Activated naive CD4-positive, alpha-beta T cell treated with Interleukin-2 at 50 U/mL for 16 hours (primary cell): ENCODE results near the gene IKZF3.
"Not testable (repeated sequence)": the region's sequence is repeated elsewhere in the genome, so short reads cannot be mapped to it uniquely, and the experiment has no call there.

Source experiments
- DNase-seq: peaks from one replicate; pipeline ENCODE4 v3.0.0-alpha.2; 2020

IKZF3 gene

DNA sequence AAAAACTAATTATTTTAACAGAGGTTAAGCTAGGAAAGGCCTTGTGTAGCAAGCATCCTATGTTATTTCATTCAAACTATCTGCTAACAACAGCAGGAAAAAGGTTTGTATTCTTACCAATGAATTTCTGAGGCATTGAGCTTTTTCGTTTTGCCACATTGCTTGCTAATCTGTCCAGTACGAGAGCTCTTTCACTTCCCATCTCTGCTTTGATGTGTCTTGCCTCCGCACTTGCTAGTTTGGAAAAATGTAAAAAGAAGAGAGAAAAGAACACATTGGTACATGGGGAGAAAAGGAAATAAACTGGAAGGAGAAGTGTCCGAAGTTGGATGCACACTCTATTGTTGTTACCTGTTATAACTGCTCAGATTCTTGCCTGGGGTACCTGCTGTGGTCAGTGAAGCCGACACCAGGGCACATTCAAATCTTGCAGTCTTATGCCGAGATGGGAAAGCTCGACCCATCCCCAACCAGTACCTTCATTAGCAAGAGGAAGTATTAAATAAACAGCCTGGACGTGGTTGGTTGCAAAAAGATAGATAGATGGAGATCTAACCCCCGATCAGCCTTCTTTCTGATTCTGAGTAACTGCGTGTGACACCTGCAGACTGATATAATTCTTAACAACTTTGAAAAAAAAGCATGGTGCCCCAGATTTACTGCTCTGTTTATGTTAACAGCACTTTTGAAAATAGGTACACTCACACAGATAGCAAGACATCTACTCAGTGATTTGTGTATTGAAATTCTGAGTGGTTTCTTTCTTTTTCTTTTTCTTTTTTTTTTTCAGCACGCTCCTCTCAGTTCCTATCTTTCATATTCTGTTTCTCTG, 86.4 kb downstream of the IKZF3 start:
- DNase-seq = no peak

DNA sequence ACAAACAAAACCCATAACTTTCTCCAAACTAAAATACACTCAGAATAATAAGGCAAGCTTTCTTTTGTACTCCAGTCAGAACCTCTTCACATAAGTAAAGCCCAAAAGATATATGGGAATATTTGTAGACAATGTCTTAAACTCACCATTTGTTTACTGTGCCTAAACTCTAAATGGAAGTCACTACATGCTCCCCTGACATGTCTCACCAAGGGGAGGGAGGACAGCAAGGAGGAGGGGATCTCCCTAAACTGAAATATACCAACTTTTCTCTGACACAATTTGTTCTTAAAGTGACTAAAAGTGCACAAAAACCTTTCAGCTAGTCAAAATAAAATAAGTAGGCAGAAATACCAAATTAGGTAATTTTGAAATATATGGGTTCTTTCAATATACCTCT, 87.9 kb downstream of the IKZF3 start:
- DNase-seq = no peak

GRCh38 chr17:39775031-39775430, 89.1 kb downstream of the IKZF3 start:
- DNase-seq = no peak

GRCh38 chr17:39774047-39774446, 90.1 kb downstream of the IKZF3 start:
- no peak for DNase-seq

- no peak for DNase-seq
Observed at GRCh38 chr17:39772987-39773934, 90.9 kb downstream of the IKZF3 start.

- no peak for DNase-seq
Observed at GRCh38 chr17:39772415-39772814, 91.7 kb downstream of the IKZF3 start.

DNA sequence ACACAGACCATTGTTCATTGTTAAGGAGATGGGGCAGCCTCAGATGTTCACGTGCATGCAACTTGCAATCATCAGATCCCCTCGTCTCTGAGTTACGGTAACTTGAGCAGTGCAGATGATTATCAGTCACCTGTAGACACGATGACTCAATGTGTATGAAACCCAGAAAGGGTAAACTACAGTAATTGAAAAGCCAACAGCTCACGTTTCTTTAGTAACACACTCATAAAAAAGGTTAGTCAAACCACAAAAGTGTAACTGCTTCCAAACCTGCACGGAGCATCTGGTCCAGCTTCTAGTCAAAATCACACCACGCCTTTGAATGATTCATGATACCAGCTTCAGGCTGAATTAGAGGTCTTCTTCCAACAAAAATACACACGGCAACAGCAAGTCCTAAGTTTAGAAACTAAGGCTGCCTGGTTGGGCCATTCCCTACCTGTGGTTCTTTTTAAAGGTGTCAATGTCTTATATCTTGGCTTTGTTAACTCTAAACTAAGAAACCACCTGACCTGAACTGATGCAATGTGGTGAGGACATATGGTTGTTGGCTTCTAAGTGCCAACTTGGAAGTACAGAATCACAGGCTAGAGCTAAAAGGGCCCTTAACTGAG, 94.0 kb downstream of the IKZF3 start:
- peak; percentile 69 for DNase-seq

- DNase-seq = no peak
Observed at GRCh38 chr17:39767147-39767546, 97.0 kb downstream of the IKZF3 start.

DNA sequence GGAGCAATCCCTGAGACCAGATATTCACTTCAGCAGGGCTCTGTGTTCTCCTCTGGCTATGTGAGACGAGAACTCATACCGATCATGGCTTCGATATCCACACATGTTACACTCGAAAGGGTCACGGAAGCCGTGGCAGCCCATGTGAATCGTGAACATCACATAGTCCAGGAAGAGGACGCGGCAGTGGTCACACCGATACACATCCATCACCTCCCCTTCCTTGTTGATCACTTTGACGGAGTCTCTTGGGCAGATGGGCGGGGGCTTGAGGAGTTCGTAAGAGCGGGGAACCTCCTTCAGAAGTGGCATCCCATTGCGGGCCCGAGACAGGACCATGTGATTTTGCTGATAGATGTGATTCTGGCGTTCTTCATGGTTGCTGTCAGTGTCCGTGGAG, 98.3 kb downstream of the IKZF3 start:
- DNase-seq = no peak

DNA sequence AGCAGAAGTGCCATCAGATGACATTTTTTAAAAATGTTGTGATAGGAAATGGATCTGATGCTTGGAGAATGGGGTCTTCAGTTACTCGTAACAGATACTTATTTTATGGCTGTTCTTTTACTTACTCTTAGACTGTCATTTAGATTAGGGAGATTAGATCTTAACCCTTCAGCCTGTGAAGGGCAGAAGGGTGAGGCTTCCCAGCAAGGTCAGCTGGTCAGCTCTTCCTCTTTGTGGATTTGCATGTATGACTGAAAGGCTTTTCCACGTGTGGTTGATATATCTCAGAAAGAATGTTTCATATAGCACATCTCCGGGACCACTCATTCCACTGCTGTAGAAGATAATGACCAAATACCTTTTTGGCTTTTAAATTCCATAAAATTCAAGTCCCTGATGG, 98.9 kb downstream of the IKZF3 start:
- DNase-seq = no peak

- not testable (repeated sequence) for DNase-seq
Observed at GRCh38 chr17:39764171-39764570, 99.9 kb downstream of the IKZF3 start.

GRCh38 chr17:39763051-39763820, 100.9 kb downstream of the IKZF3 start:
- no peak for DNase-seq

DNA sequence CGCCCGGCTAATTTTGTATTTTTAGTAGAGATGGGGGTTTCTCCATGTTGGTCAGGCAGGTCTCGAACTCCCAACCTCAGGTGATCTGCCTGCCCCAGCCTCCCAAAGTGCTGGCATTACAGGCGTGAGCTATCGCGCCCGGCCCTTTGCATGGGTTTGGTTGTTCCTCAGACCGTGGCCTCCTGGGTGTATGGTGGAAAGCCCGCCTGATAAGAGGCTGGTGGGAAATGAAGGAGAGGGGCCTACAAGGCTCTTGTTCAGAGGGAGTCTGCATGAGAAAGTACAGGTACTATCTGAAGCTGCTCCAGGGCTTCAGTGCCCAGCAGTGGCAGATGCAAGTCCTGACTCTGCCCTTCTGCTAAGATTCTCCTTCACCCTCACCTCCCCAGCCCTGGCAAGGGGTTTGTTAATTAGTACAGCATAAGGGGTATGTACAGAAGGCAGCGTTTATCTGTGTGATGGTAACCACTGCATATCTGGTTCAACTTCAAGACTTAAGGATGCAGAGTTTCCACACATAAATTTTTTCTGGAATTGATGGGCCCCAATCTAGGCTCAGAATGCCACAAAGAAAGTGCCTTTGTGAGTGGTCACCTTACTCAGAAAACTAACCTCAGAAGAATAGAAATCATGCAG, 102.1 kb downstream of the IKZF3 start:
- no peak for DNase-seq

DNA sequence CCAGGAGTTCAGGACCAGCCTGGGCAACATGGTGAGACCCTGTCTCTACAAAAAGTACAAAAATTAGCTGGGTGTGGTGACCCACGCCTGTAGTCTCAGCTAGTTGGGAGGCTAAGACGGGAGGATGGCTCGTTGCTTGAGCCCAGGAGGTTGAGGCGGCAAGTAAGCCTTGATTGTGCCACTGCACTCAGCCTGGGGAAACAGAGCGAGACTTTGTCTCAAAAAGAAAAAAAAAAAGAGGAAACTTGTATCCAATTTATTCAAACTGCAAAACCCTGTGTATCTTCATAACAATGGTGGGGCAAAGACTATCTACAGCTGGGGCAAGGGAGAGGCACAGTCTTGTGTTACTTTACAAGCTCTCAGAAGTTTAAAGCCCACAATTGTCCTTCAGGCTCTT, 104.9 kb downstream of the IKZF3 start:
- DNase-seq = no peak

DNA sequence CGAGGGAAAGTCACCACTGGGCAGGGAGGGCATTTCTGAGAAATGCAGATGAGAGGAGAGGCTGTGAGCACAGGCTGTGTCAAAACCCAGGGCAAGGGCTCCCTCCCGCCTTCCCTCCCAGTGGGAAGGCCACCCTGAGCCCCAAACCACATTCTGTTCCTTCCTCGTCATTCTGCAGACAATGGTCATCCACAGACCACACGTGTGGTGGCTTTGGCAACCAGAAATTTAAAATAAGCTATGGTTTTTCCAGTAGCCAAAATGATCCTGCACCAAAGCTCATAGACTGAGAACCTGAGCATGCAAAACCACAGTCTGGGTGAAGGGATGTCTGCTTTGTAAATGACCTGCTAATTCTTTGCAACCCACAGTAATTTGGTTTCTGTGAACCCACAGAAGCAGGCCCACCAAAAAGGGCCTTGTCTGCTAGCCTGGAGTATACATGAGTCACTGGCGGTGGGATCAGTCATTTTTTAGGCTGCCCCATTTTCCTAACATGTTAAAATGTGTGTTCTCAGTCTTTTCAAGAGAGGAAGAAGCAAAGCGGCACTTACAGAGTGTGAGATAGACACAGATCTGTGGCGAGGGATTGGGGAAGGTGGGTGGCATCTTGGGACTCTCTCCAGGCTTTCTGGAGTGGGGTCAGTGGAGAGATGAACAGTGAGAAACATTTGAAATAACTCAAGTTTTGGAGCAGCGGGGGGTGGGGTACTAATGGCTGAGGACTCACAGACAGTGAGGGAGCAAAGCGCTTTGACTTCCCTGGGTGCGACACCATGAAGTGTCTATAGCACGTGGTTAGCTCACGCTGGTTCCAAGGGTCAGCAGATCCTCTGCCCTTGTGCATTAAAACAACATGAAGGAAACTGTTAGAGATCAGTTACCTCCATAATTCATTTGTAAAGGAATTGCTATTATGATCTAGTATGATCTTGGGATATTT, 105.9 kb downstream of the IKZF3 start:
- peak; percentile 64 for DNase-seq

DNA sequence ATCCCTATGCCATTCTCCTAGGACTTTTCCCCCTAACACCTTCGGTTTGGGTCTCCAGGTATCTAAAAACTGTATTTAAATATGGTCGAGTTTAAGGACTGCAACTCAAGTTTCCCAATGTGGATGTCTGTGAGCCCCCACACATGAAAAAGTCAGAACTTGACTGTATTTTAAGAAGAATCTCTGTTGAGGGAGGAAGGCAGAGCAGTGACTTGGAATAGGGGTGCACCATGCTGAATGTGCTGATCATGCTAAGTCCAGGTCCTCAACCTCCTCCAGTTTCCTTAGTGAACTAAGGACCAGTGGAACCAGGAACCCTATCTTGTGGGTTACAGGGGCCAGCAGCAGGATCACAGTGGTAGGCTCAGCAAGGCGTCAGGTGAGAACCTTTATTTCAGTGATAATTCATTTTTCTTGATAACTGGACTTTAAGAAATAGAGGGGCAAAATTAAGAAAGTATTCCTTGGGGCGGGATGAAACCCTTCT, 106.9 kb downstream of the IKZF3 start:
- DNase-seq = no peak

DNA sequence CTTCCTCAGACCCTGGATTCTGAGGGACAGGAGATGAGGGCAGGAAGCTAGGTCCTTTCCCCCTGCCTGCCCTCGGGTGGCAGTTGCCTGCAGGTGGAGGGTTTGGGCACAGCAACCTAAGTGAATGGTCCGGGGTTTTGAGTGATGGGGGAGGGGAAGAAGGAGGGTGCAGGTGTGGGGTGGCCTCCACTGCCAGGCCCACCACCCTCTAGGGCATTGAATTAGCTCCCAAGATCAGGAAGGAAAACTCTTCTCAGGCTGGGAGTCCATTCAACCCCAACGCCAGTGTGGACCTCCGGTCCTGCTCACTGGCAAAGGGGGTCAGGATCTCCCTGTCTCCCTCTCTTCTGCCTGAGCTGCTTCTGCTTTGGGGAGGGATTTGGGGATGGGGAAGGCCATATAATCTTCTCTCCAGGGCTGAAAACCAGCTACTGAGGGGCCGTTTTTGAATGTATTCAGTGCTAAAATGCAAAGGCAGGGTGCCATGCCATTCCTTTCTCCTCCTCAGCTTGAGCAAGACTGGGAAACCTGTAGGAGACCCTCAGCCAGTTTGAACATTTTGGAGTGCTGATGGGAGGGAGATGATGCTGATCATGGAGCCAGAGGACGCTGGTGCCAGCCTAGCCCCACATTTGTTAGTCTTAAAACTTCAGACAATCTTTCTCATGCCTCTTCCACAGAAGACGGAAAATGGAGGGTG, 107.6 kb downstream of the IKZF3 start:
- DNase-seq = no peak

DNA sequence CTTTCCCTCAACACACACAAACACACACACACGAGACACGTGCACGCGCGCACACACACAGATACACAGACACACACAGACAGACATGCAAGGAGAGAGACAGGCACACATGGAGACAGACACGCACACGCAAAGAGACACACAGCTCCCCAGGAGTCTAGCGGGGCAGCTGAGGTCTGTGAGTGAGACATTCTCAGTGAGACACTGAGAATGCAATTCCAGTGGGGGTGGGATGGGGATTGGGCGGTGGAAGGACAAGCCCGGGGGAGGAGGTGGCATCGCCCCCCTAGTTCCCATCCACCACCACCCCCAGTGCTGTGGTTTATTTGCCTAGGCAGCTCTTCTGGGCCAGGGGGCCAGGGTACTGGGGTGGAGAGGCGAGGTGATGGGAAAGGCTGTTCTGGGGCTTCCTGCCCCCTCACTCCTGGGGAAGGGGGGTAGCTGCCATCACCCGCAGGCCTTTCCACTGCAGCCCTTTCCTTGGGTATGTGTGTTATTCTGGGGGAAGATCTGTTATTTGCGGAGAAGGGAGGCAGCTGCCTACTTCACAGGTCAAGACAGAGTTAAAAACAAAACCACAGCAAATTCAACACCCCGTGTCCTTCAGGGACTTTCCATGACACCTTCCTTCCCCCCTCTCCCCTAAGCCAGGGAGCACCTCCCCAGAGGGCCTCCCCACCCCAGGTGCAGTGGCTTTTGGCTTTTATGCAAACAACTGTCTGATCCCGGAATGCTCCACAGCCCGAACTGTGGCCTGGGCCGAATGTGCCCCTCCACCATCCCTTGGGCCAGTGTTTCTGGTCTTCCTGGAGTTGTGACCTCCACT, 108.3 kb downstream of the IKZF3 start:
- peak; percentile 55 for DNase-seq

- no peak for DNase-seq
Observed at GRCh38 chr17:39754958-39755553, 109.1 kb downstream of the IKZF3 start.
